ENCODE data around the gene DTYMK. TPM values are rescaled to one million over a fixed set of nuclear protein-coding genes. Genes with fewer than 3 reads are reported as not detected.

The DTYMK gene
- total and polyA plus RNA-seq, 2 of the 4 experiments (the other 2 are of a cell fraction), result 31.7 to 50.1 TPM

DNA sequence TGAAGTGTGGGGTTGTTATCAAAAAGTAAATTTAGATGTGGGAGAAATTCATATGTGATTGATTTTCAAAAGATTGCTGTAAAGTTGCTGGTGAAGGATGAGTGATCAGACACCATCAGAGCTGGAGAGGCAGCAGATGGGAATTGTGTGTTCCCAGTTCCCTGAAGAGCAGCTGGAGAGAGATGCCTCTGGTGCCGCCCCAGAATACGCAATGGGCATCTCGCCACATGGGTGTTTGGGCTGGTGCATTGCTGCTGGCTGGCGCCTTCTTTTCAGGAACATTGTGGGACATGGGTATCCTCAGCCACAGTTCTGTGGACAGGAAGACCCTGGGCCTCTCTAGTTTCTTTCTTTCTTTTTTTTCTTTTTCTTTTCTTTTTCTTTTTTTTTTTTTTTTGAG is 37.2 kb downstream of the DTYMK start:
- H2BK20ac ChIP-seq (ENCODE audit: low read depth, low read length), result no peak overlapping the region
- H4K8ac ChIP-seq (ENCODE audit: low read depth in 2 of 2, low read length in 2 of 2), result no peak overlapping the region
- no peak overlapping the region for H3K9ac ChIP-seq (ENCODE audit: low read depth, low read length)
- WGBS, 2 experiments (ENCODE audit: extremely low coverage in 2 of 2, insufficient read length in 1 of 2), result no CpG with 5 or more reads among the region's 4 CpGs
- peaks cover 25% of the 10 kb centered on the region for H3K36me3 ChIP-seq (ENCODE audit: control insufficient read depth, insufficient read depth, low read length)
- H2AK9ac ChIP-seq (replicated peaks; ENCODE audit: low read depth, low read length, poor library complexity), result no peak overlapping the region
- H3K4me1 ChIP-seq (ENCODE audit: control insufficient read depth, insufficient read depth, low read length), result peaks cover 2% of the 10 kb centered on the region; the same call in 1 of the 2 replicates
- H3K27ac ChIP-seq (ENCODE audit: insufficient read depth, low read length), result no peak overlapping the region
- no peak overlapping the region for H2AFZ ChIP-seq (replicated peaks; ENCODE audit: low read length, poor library complexity)
- H3K56ac ChIP-seq (ENCODE audit: extremely low read depth, insufficient read depth, low read length), result no peak overlapping the region
- H2BK5ac ChIP-seq (ENCODE audit: low read depth, low read length, poor library complexity, severe bottlenecking), result no peak overlapping the region
- H2AK5ac ChIP-seq (ENCODE audit: low read depth, low read length), result no peak overlapping the region
- BruUV-seq (replicated peaks), result no TSS peak
- H3K4me2 ChIP-seq (ENCODE audit: low read depth, low read length), result no peak overlapping the region
- peaks cover 30 to 73% of the 10 kb centered on the region in 2 experiments for H3K79me1 ChIP-seq (ENCODE audit: low read depth in 1 of 2, low read length in 2 of 2)
- no peak overlapping the region for H2BK120ac ChIP-seq (ENCODE audit: low read depth, low read length)
- no peak overlapping the region for H3K23ac ChIP-seq (ENCODE audit: low read depth, low read length)
- TF ChIP-seq CEBPB (IDR thresholded peaks at IDR 0.05; ENCODE audit: low read depth, low read length), result no peak
- TF ChIP-seq RAD21 (IDR thresholded peaks at IDR 0.05; ENCODE audit: low read length), result no peak
- TF ChIP-seq CHD1 (IDR thresholded peaks at IDR 0.05; ENCODE audit: low read depth, low read length), result no peak
- no peak for TF ChIP-seq BHLHE40 (IDR thresholded peaks at IDR 0.05; ENCODE audit: low read depth, low read length)
- TF ChIP-seq POLR2A (IDR thresholded peaks at IDR 0.05; ENCODE audit: low read depth, low read length), result no peak
- no peak for TF ChIP-seq RFX5 (IDR thresholded peaks at IDR 0.05; ENCODE audit: low read depth, low read length)
- TF ChIP-seq MXI1 (IDR thresholded peaks at IDR 0.05; ENCODE audit: borderline replicate concordance, low read depth, low read length), result no peak
- no peak for TF ChIP-seq USF2 (IDR thresholded peaks at IDR 0.05; ENCODE audit: low read depth, low read length)
- no peak for TF ChIP-seq NFE2L2 (IDR thresholded peaks at IDR 0.05; ENCODE audit: low read depth, low read length)
- TF ChIP-seq MAFK (IDR thresholded peaks at IDR 0.05; ENCODE audit: low read depth, low read length), result no peak
- no peak for TF ChIP-seq FOS (IDR thresholded peaks at IDR 0.05; ENCODE audit: low read depth, low read length)
- no peak for TF ChIP-seq RCOR1 (IDR thresholded peaks at IDR 0.05; ENCODE audit: insufficient replicate concordance, low read length)
- TF ChIP-seq ELK1 (IDR thresholded peaks at IDR 0.05; ENCODE audit: borderline replicate concordance, low read depth, low read length), result no peak
- TF ChIP-seq SMC3 (IDR thresholded peaks at IDR 0.05; ENCODE audit: low read depth, low read length), result no peak
- TF ChIP-seq MAZ (IDR thresholded peaks at IDR 0.05; ENCODE audit: borderline replicate concordance, low read depth, low read length), result no peak
- TF ChIP-seq CTCF (conservative IDR thresholded peaks at IDR 0.05; ENCODE audit: low read depth, low read length), result no peak
- H4K20me1 ChIP-seq (ENCODE audit: insufficient read depth, low read length), result peaks cover 61% of the 10 kb centered on the region
- H3K14ac ChIP-seq (replicated peaks; ENCODE audit: low read depth, low read length), result no peak overlapping the region
- dilution Hi-C loops (cut with HindIII; ENCODE audit: low sequenced_read_pairs, unreplicated experiment), result no loop called here
- no peak overlapping the region for H3K4me3 ChIP-seq (ENCODE audit: insufficient read depth, low read depth, low read length)
- no peak overlapping the region for H3K4ac ChIP-seq (ENCODE audit: low read depth, low read length)
- in situ Hi-C loops (cut with MboI; ENCODE audit: low sequenced_read_pairs), result no loop called here
- no peaks in the 10 kb centered on the region for H3K27me3 ChIP-seq (ENCODE audit: control insufficient read depth, insufficient read depth, low read length)
- intact Hi-C loops (cut with micrococcal nuclease), result no loop called here
- no peak overlapping the region for H2BK15ac ChIP-seq (ENCODE audit: low read depth, low read length)
- no peak overlapping the region for H4K5ac ChIP-seq (ENCODE audit: low read depth, low read length)
- no peak overlapping the region for H4K91ac ChIP-seq (ENCODE audit: insufficient read depth, low read depth, low read length)
- no peaks in the 10 kb centered on the region for H3K9me3 ChIP-seq (ENCODE audit: control insufficient read depth, insufficient read depth, low read length)
- H3K18ac ChIP-seq (ENCODE audit: low read depth, low read length), result no peak overlapping the region
- ATAC-seq (ENCODE audit: low read depth) (no peak), DNase-seq (no peak)
- ChIA-PET POLR2A (ENCODE audit: unreplicated experiment) (no interaction called here), CTCF (no interaction called here)
- H3K9me1 ChIP-seq (ENCODE audit: insufficient read depth, low read length), result peaks cover 14% of the 10 kb centered on the region
